Measurements from ENCODE around the gene ZNF497.

ZNF497 gene

DNA sequence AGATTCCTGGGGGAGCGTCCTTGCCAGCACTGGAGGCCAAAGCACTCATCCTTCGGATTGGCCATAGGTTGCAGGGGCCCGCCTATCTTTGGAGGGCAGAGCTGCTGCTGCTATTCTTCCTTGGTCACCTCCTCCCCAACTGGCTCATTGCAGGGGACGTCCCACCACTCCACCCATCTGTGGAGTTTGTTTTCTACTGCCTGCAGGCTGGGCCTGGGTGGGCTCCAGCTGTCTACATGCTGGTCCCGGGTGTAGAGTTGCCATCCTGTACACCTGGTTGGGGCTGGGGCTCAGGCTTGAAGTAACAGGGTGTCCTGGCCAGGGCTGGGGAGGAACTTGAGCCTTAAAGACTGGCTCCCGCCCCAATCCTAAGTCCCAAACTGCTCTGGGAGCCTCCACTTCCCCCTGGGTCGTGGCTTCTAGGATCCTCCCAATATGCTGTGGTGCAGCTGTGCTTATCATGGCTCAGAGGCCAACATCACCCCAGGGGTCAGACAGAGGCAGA, 35.0 kb upstream of the ZNF497 start:
- no peak for FAIRE-seq
- no peak for TF ChIP-seq CTCF (IDR thresholded peaks at IDR 0.05; ENCODE audit: insufficient read depth, missing control alignments)
- no peak for DNase-seq (ENCODE audit: insufficient read length, low spot score)

- no peak for FAIRE-seq
Measured at GRCh38 chr19:58396691-58397532, 34.4 kb upstream of the ZNF497 start.

DNA sequence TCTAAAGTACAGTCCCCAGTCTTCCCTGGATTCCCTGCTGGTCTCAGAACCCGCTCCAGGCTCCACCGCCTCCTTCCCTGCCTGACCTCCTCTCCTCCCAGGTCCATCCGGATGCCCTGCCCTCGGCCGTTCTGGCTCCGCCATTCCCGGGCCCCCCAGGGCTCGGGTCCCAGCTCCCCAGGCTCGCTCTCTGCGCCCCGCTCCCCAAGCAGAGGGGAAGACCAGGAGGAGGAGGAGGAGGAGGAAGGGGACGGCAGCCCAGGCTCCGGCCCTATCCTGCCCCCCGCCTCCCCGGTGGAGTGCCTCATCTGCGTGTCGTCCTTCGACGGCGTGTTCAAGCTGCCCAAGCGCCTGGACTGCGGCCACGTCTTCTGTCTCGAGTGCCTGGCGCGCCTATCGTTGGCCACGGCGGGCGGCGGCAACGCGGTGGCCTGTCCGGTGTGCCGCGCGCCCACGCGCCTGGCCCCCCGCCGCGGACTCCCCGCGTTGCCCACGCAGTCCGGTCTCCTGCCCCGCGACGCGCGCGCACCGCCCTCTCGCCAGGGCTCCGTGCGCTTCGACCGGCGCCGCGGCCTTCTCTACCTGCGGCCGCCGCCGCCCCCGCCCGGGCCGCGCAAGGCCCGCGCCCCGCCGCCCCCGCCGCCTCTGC, 33.6 kb upstream of the ZNF497 start:
- no peak for TF ChIP-seq CTCF (IDR thresholded peaks at IDR 0.05; ENCODE audit: insufficient read depth, missing control alignments)
- no peak for FAIRE-seq
- no peak for DNase-seq (ENCODE audit: insufficient read length, low spot score)

More at GRCh38 chr19:58396691-58397532, 34.4 kb upstream of the ZNF497 start:
- DNase-seq (ENCODE audit: insufficient read length, low spot score) = no peak
- no peak for TF ChIP-seq CTCF (IDR thresholded peaks at IDR 0.05; ENCODE audit: insufficient read depth, missing control alignments)

DNA sequence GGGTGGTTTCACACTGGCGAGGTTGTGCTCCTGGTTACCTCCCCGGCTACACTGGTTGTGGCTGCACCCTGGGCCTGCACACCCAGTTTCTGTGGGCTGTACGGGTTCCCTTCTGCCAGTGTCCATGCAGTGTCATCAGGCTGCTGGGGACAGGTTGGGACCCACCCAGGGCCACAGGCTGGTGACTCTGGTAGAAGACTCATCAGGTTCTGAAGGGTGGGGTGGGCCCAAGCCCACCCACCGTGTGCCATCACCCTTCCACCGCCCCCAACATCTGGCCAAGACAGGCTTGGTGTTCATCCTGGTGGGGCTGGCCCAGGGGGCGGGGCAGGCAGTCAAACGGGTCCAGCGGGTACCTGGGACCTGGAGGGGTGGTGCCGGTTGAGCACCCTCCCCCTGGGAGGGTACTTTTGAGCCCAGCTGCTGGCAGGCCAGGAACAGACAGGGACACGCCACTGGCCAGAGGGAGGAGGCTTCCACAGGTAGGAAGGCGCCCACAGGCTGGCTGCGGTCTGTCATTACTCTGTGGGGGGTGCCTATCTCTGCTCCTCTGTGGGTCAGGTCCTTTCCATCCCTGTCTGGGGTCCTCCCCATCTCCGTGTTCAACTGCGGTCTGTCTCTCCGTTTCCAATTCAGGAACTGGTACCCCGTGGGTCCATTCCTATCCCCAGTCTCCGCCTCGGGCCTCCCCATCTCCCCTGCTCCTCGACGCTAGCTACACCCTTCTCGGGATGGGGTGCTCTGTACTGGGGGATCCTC, 32.8 kb upstream of the ZNF497 start, which contains the start of gene RNF225:
Gene RNF225 (plus strand): TSS at position 437 of the 759 bp plus-strand sequence. CDS start 434 bp downstream, outside the sequence.
- no peak for TF ChIP-seq CTCF (IDR thresholded peaks at IDR 0.05; ENCODE audit: insufficient read depth, missing control alignments)
- DNase-seq (ENCODE audit: insufficient read length, low spot score) (no peak), FAIRE-seq (no peak)

GRCh38 chr19:58394821-58395219, 32.3 kb upstream of the ZNF497 start:
- no peak for FAIRE-seq
- no peak for TF ChIP-seq CTCF (IDR thresholded peaks at IDR 0.05; ENCODE audit: insufficient read depth, missing control alignments)
- DNase-seq (ENCODE audit: insufficient read length, low spot score) = no peak

DNA sequence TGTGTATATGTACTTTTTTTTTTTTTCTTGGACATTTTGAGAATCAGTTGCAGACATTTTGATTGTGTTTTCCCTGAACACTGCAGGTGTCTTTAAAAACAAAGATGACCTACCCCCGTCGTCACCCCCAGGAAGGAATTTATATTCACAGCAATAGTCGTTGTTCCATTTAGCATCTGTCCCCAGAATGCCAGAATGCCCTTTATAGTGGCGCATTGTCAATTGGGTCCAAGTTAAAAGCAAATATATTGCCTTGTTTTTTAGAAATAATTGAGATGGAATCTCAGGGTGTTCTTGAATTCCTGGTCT, 31.1 kb upstream of the ZNF497 start:
- no peak for DNase-seq (ENCODE audit: insufficient read length, low spot score)
- FAIRE-seq = no peak
- TF ChIP-seq CTCF (IDR thresholded peaks at IDR 0.05; ENCODE audit: insufficient read depth, missing control alignments) = no peak
